ENCODE measurements around the gene TMBIM4.
"Not testable (repeated sequence)": the region's sequence is repeated elsewhere in the genome, so short reads cannot be mapped to it uniquely, and the experiment has no call there.

The TMBIM4 gene

GRCh38 chr12:66189486-66189843 lies 19.7 kb upstream of the TMBIM4 start:
- no peaks in the 10 kb centered on the region for H3K79me2 ChIP-seq (ENCODE audit: low read length)
- H3K9ac ChIP-seq (ENCODE audit: low read length), result no peak overlapping the region
- no peak overlapping the region for H3K4me3 ChIP-seq (ENCODE audit: low read length)
- no peak overlapping the region for H3K4me2 ChIP-seq (ENCODE audit: low read length)
- TF ChIP-seq CTCF (IDR thresholded peaks at IDR 0.05; ENCODE audit: low read depth, low read length) (no peak), EZH2phosphoT487 (IDR thresholded peaks at IDR 0.05; ENCODE audit: low read depth) (no peak)
- no peaks in the 10 kb centered on the region for H3K36me3 ChIP-seq (replicated peaks; ENCODE audit: low read depth, low read length)
- no peaks in the 10 kb centered on the region for H3K9me3 ChIP-seq (ENCODE audit: insufficient read depth, low read length)
- no peaks in the 10 kb centered on the region for H4K20me1 ChIP-seq (ENCODE audit: insufficient read depth, low read length)
- peaks cover 26% of the 10 kb centered on the region for H3K4me1 ChIP-seq (ENCODE audit: low read length)
- H3K27ac ChIP-seq (ENCODE audit: low read length), result no peak overlapping the region
- no peak overlapping the region for H2AFZ ChIP-seq (ENCODE audit: low read depth, low read length)
- H3K27me3 ChIP-seq (ENCODE audit: low read depth, low read length), result no peaks in the 10 kb centered on the region

GRCh38 chr12:66188584-66189485 lies 19.0 kb upstream of the TMBIM4 start, which contains the start of gene IRAK3:
Gene IRAK3, plus strand, starts transcription at chr12:66189214. Its CDS starts 86 bp downstream, at chr12:66189300.
- no peak within 1 kb of the TSS for H3K4me3 ChIP-seq (ENCODE audit: low read length)
- H3K4me2 ChIP-seq (ENCODE audit: low read length), result no peak within 1 kb of the TSS
- no peaks in the 10 kb centered on the region for H3K36me3 ChIP-seq (replicated peaks; ENCODE audit: low read depth, low read length)

GRCh38 chr12:66187821-66188220 lies 18.0 kb upstream of the TMBIM4 start:
- Histone ChIP-seq H3K36me3 (replicated peaks; ENCODE audit: low read depth, low read length) (no peaks in the 10 kb centered on the region), H3K9ac (ENCODE audit: low read length) (no peak overlapping the region), H3K4me1 (ENCODE audit: low read length) (peaks cover 14% of the 10 kb centered on the region), H3K4me3 (ENCODE audit: low read length) (no peak overlapping the region), H4K20me1 (ENCODE audit: insufficient read depth, low read length) (no peaks in the 10 kb centered on the region), H2AFZ (ENCODE audit: low read depth, low read length) (no peak overlapping the region), H3K4me2 (ENCODE audit: low read length) (no peak overlapping the region), H3K79me2 (ENCODE audit: low read length) (no peaks in the 10 kb centered on the region), H3K9me3 (ENCODE audit: insufficient read depth, low read length) (no peaks in the 10 kb centered on the region), H3K27me3 (ENCODE audit: low read depth, low read length) (no peaks in the 10 kb centered on the region), H3K27ac (ENCODE audit: low read length) (no peak overlapping the region)
- no peak for TF ChIP-seq CTCF (IDR thresholded peaks at IDR 0.05; ENCODE audit: low read depth, low read length)
- no peak for TF ChIP-seq EZH2phosphoT487 (IDR thresholded peaks at IDR 0.05; ENCODE audit: low read depth)

More at GRCh38 chr12:66188584-66189485, 19.0 kb upstream of the TMBIM4 start, which contains the start of gene IRAK3:
- Histone ChIP-seq H3K27ac (ENCODE audit: low read length) (no peak within 1 kb of the TSS), H3K27me3 (ENCODE audit: low read depth, low read length) (no peaks in the 10 kb centered on the region), H2AFZ (ENCODE audit: low read depth, low read length) (no peak within 1 kb of the TSS), H3K4me1 (ENCODE audit: low read length) (peaks cover 19% of the 10 kb centered on the region), H3K79me2 (ENCODE audit: low read length) (no peaks in the 10 kb centered on the region), H3K9ac (ENCODE audit: low read length) (no peak within 1 kb of the TSS), H3K9me3 (ENCODE audit: insufficient read depth, low read length) (no peaks in the 10 kb centered on the region), H4K20me1 (ENCODE audit: insufficient read depth, low read length) (no peaks in the 10 kb centered on the region)
- TF ChIP-seq CTCF (IDR thresholded peaks at IDR 0.05; ENCODE audit: low read depth, low read length), result no peak

- H3K79me2 ChIP-seq (ENCODE audit: low read length), result no peaks in the 10 kb centered on the region
- H3K9me3 ChIP-seq (ENCODE audit: insufficient read depth, low read length), result no peaks in the 10 kb centered on the region
- no peaks in the 10 kb centered on the region for H3K27me3 ChIP-seq (ENCODE audit: low read depth, low read length)
- no peak overlapping the region for H3K27ac ChIP-seq (ENCODE audit: low read length)
- H3K4me2 ChIP-seq (ENCODE audit: low read length), result 0 out of 2 replicates have a peak overlapping the region, but pooled peaks have one; percentile 6
- no peak overlapping the region for H3K9ac ChIP-seq (ENCODE audit: low read length)
- no peaks in the 10 kb centered on the region for H4K20me1 ChIP-seq (ENCODE audit: insufficient read depth, low read length)
- peak overlapping the region; percentile 60; the same call in 1 of the 2 replicates for H2AFZ ChIP-seq (ENCODE audit: low read depth, low read length)
- no peak overlapping the region for H3K4me3 ChIP-seq (ENCODE audit: low read length)
- H3K36me3 ChIP-seq (replicated peaks; ENCODE audit: low read depth, low read length), result no peaks in the 10 kb centered on the region
- peaks cover 14% of the 10 kb centered on the region for H3K4me1 ChIP-seq (ENCODE audit: low read length)
- TF ChIP-seq EZH2phosphoT487 (IDR thresholded peaks at IDR 0.05; ENCODE audit: low read depth) (no peak), CTCF (IDR thresholded peaks at IDR 0.05; ENCODE audit: low read depth, low read length) (no peak)
These were observed 17.2 kb upstream of the TMBIM4 start for GRCh38 chr12:66187036-66187435.

GRCh38 chr12:66184822-66185221 lies 15.0 kb upstream of the TMBIM4 start:
- H3K4me3 ChIP-seq (ENCODE audit: low read length); H3K79me2 ChIP-seq (ENCODE audit: low read length); H2AFZ ChIP-seq (ENCODE audit: low read depth, low read length); H3K4me1 ChIP-seq (ENCODE audit: low read length); H3K9ac ChIP-seq (ENCODE audit: low read length); H3K27ac ChIP-seq (ENCODE audit: low read length); H3K9me3 ChIP-seq (ENCODE audit: insufficient read depth, low read length); H4K20me1 ChIP-seq (ENCODE audit: insufficient read depth, low read length); H3K27me3 ChIP-seq (ENCODE audit: low read depth, low read length); H3K4me2 ChIP-seq (ENCODE audit: low read length); H3K36me3 ChIP-seq (replicated peaks; ENCODE audit: low read depth, low read length): not testable (repeated sequence)
